Measurements from ENCODE around the gene SLC2A9. TPM values are rescaled to one million over a fixed set of nuclear protein-coding genes. Genes with fewer than 3 reads are reported as not detected.

Gene SLC2A9
- total RNA-seq, 1 donor from 2014 or later = 0.54 TPM

GRCh38 chr4:10003666-10004065 lies 17.6 kb downstream of the SLC2A9 start:
- no peak overlapping the region for H3K4me3 ChIP-seq (ENCODE audit: insufficient read depth, low read depth, low read length)
- no peaks in the 10 kb centered on the region for H3K9me3 ChIP-seq (ENCODE audit: insufficient read depth, low read depth, low read length)
- H3K4me3 Mint-ChIP-seq (ENCODE audit: unreplicated experiment) = no peak overlapping the region
- no peaks in the 10 kb centered on the region for H3K4me1 ChIP-seq (ENCODE audit: insufficient read depth, low read length)
- H2AFZ ChIP-seq (ENCODE audit: low read depth, low read length) = no peak overlapping the region
- no peaks in the 10 kb centered on the region for H3K79me2 ChIP-seq (ENCODE audit: insufficient read depth, low read length)
- H3K27ac ChIP-seq (ENCODE audit: low read depth, low read length) = no peak overlapping the region
- TF ChIP-seq CTCF (IDR thresholded peaks at IDR 0.05; ENCODE audit: insufficient read depth, low read depth, low read length) (no peak), EZH2 (IDR thresholded peaks at IDR 0.05; ENCODE audit: insufficient read depth, low read length) (no peak)
- H3K4me1 Mint-ChIP-seq (ENCODE audit: low read depth, unreplicated experiment) = peaks cover 27% of the 10 kb centered on the region
- H3K9ac ChIP-seq (ENCODE audit: low read length) = no peak overlapping the region
- no peaks in the 10 kb centered on the region for H3K36me3 ChIP-seq (ENCODE audit: insufficient read depth, low read length)
- FAIRE-seq (no peak), DNase-seq (ENCODE audit: low read depth) (no peak)
- H4K20me1 ChIP-seq (ENCODE audit: insufficient read depth, low read length) = no peaks in the 10 kb centered on the region
- H3K27ac Mint-ChIP-seq (ENCODE audit: unreplicated experiment) = no peak overlapping the region
- no peaks in the 10 kb centered on the region for H3K27me3 ChIP-seq (ENCODE audit: insufficient read depth, low read length)
- no peaks in the 10 kb centered on the region for H3K27me3 Mint-ChIP-seq (ENCODE audit: low read depth, unreplicated experiment)
- H3K36me3 Mint-ChIP-seq (ENCODE audit: low read depth, unreplicated experiment) = no peaks in the 10 kb centered on the region
- H3K9me3 Mint-ChIP-seq (ENCODE audit: unreplicated experiment) = peaks cover 5% of the 10 kb centered on the region
- H3K4me2 ChIP-seq (ENCODE audit: low read length) = no peak overlapping the region

GRCh38 chr4:10002278-10002677 lies 19.0 kb downstream of the SLC2A9 start:
- Histone ChIP-seq H3K79me2 (ENCODE audit: insufficient read depth, low read length) (no peaks in the 10 kb centered on the region), H3K36me3 (ENCODE audit: insufficient read depth, low read length) (no peaks in the 10 kb centered on the region), H3K4me2 (ENCODE audit: low read length) (no peak overlapping the region), H2AFZ (ENCODE audit: low read depth, low read length) (no peak overlapping the region), H4K20me1 (ENCODE audit: insufficient read depth, low read length) (no peaks in the 10 kb centered on the region), H3K27ac (ENCODE audit: low read depth, low read length) (no peak overlapping the region), H3K9ac (ENCODE audit: low read length) (no peak overlapping the region), H3K9me3 (ENCODE audit: insufficient read depth, low read depth, low read length) (no peaks in the 10 kb centered on the region), H3K4me1 (ENCODE audit: insufficient read depth, low read length) (no peaks in the 10 kb centered on the region), H3K4me3 (ENCODE audit: insufficient read depth, low read depth, low read length) (no peak overlapping the region), H3K27me3 (ENCODE audit: insufficient read depth, low read length) (no peaks in the 10 kb centered on the region)
- Mint-ChIP-seq H3K27ac (ENCODE audit: unreplicated experiment) (no peak overlapping the region), H3K4me1 (ENCODE audit: low read depth, unreplicated experiment) (peaks cover 14% of the 10 kb centered on the region), H3K27me3 (ENCODE audit: low read depth, unreplicated experiment) (no peaks in the 10 kb centered on the region), H3K9me3 (ENCODE audit: unreplicated experiment) (peaks cover 5% of the 10 kb centered on the region), H3K4me3 (ENCODE audit: unreplicated experiment) (no peak overlapping the region), H3K36me3 (ENCODE audit: low read depth, unreplicated experiment) (no peaks in the 10 kb centered on the region)
- DNase-seq (ENCODE audit: low read depth) = no peak
- no peak for FAIRE-seq
- TF ChIP-seq CTCF (IDR thresholded peaks at IDR 0.05; ENCODE audit: insufficient read depth, low read depth, low read length) (no peak), EZH2 (IDR thresholded peaks at IDR 0.05; ENCODE audit: insufficient read depth, low read length) (no peak)

- peaks cover 5% of the 10 kb centered on the region for H3K9me3 Mint-ChIP-seq (ENCODE audit: unreplicated experiment)
These were observed 19.5 kb downstream of the SLC2A9 start for GRCh38 chr4:10001757-10002156.

More at GRCh38 chr4:10001757-10002156, 19.5 kb downstream of the SLC2A9 start:
- H4K20me1 ChIP-seq (ENCODE audit: insufficient read depth, low read length) = no peaks in the 10 kb centered on the region
- no peak overlapping the region for H3K27ac ChIP-seq (ENCODE audit: low read depth, low read length)
- no peaks in the 10 kb centered on the region for H3K36me3 Mint-ChIP-seq (ENCODE audit: low read depth, unreplicated experiment)
- H3K4me1 Mint-ChIP-seq (ENCODE audit: low read depth, unreplicated experiment) = peaks cover 10% of the 10 kb centered on the region
- DNase-seq (ENCODE audit: low read depth) (no peak), FAIRE-seq (no peak)
- H3K9ac ChIP-seq (ENCODE audit: low read length) = no peak overlapping the region
- no peak overlapping the region for H2AFZ ChIP-seq (ENCODE audit: low read depth, low read length)
- H3K79me2 ChIP-seq (ENCODE audit: insufficient read depth, low read length) = no peaks in the 10 kb centered on the region
- H3K36me3 ChIP-seq (ENCODE audit: insufficient read depth, low read length) = no peaks in the 10 kb centered on the region
- no peak overlapping the region for H3K4me3 Mint-ChIP-seq (ENCODE audit: unreplicated experiment)
- H3K4me3 ChIP-seq (ENCODE audit: insufficient read depth, low read depth, low read length) = no peak overlapping the region
- H3K9me3 ChIP-seq (ENCODE audit: insufficient read depth, low read depth, low read length) = no peaks in the 10 kb centered on the region
- no peak for TF ChIP-seq EZH2 (IDR thresholded peaks at IDR 0.05; ENCODE audit: insufficient read depth, low read length)
- TF ChIP-seq CTCF (IDR thresholded peaks at IDR 0.05; ENCODE audit: insufficient read depth, low read depth, low read length) = no peak
- no peaks in the 10 kb centered on the region for H3K27me3 Mint-ChIP-seq (ENCODE audit: low read depth, unreplicated experiment)
- no peaks in the 10 kb centered on the region for H3K4me1 ChIP-seq (ENCODE audit: insufficient read depth, low read length)
- no peak overlapping the region for H3K27ac Mint-ChIP-seq (ENCODE audit: unreplicated experiment)
- H3K4me2 ChIP-seq (ENCODE audit: low read length) = no peak overlapping the region
- H3K27me3 ChIP-seq (ENCODE audit: insufficient read depth, low read length) = no peaks in the 10 kb centered on the region

All from astrocyte (in vitro differentiated cells and primary cell).